PFSK-1 (cell line): ENCODE measurements around the gene SP140.

Experiments
- POLR2AphosphoS5 ChIP-seq: IDR thresholded peaks from 2 replicates; pipeline ENCODE4 v1.6.1; 2012; ENCODE audit warnings: low read depth, mild to moderate bottlenecking, control low read depth, low read length, moderate library complexity
- TAF1 ChIP-seq: IDR thresholded peaks from 2 replicates; pipeline ENCODE4 v1.6.1; 2012; ENCODE audit warnings: low read length, control low read depth, borderline replicate concordance; ENCODE audit not compliant: insufficient read depth
- TF ChIP-seq, protein P1 (sequence below), 2 experiments: IDR thresholded peaks; 2 replicates each; pipeline versions ENCODE4 v1.6.1 to v1.8.0; 2011 to 2012; ENCODE audit warnings: low read depth in 2 of 2, low read length in 2 of 2, control low read depth in 1 of 2, inconsistent platforms in 1 of 2, mild to moderate bottlenecking in 1 of 2, moderate library complexity in 1 of 2; ENCODE audit not compliant: insufficient read depth in 1 of 2

DNA sequence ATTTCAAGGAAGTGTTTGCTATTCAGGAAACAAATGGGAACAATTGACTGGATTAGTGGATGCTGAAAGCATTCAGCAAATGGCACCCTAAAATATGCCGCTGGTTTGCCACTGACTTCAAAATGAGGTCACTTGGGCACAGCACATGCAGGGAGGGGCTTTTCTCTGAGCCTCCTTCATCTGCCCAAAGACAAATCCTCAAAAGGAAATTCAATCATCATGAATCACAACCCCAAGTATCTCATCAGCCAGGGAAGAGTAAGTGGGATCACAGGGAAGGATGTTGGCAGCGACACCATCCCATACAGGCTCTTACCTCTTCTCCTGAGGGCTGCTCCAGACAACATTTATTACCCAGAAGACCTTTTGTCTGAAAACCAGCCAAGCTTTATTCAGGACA lies 87.1 kb downstream of the SP140 start:
- TF ChIP-seq, protein P1, sequence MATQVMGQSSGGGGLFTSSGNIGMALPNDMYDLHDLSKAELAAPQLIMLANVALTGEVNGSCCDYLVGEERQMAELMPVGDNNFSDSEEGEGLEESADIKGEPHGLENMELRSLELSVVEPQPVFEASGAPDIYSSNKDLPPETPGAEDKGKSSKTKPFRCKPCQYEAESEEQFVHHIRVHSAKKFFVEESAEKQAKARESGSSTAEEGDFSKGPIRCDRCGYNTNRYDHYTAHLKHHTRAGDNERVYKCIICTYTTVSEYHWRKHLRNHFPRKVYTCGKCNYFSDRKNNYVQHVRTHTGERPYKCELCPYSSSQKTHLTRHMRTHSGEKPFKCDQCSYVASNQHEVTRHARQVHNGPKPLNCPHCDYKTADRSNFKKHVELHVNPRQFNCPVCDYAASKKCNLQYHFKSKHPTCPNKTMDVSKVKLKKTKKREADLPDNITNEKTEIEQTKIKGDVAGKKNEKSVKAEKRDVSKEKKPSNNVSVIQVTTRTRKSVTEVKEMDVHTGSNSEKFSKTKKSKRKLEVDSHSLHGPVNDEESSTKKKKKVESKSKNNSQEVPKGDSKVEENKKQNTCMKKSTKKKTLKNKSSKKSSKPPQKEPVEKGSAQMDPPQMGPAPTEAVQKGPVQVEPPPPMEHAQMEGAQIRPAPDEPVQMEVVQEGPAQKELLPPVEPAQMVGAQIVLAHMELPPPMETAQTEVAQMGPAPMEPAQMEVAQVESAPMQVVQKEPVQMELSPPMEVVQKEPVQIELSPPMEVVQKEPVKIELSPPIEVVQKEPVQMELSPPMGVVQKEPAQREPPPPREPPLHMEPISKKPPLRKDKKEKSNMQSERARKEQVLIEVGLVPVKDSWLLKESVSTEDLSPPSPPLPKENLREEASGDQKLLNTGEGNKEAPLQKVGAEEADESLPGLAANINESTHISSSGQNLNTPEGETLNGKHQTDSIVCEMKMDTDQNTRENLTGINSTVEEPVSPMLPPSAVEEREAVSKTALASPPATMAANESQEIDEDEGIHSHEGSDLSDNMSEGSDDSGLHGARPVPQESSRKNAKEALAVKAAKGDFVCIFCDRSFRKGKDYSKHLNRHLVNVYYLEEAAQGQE (IDR thresholded peaks at IDR 0.05; ENCODE audit: insufficient read depth in 1 of 2, low read depth in 2 of 2, low read length in 2 of 2) = no peak
- no peak for TF ChIP-seq POLR2AphosphoS5
- TF ChIP-seq TAF1 = no peak
